H1 (cell line): ENCODE results near the gene DSG4.

Experiments used
- BCL11A ChIP-seq, 2 experiments: IDR thresholded peaks; one replicate each; pipeline ENCODE4 v1.6.1; 2011; ENCODE audit warnings: low read depth in 2 of 2, low read length in 2 of 2, mild to moderate bottlenecking in 2 of 2
- CHD2 ChIP-seq: IDR thresholded peaks from 2 replicates; pipeline ENCODE4 v1.6.1; 2012; ENCODE audit warnings: low read length, improper control_type of control experiment
- CREB1 ChIP-seq: IDR thresholded peaks from 2 replicates; pipeline ENCODE4 v1.6.1; 2012; ENCODE audit warnings: inconsistent platforms
- GABPA ChIP-seq: IDR thresholded peaks from 2 replicates; pipeline ENCODE4 v1.6.1; 2011; ENCODE audit warnings: mild to moderate bottlenecking, low read length, moderate library complexity, borderline replicate concordance; ENCODE audit not compliant: insufficient read depth
- POLR2A ChIP-seq, 2 experiments: IDR thresholded peaks; 1 replicate in 1 of 2; 2 replicates in 1 of 2; pipeline ENCODE4 v1.6.1; 2011; ENCODE audit warnings: low read depth in 2 of 2, low read length in 2 of 2, mild to moderate bottlenecking in 2 of 2; ENCODE audit errors: control extremely low read depth in 1 of 2
- POLR2AphosphoS5 ChIP-seq: IDR thresholded peaks from 2 replicates; pipeline ENCODE4 v1.6.1; 2011; ENCODE audit warnings: low read depth, low read length
- RBBP5 ChIP-seq: IDR thresholded peaks from 2 replicates; pipeline ENCODE4 v1.7.1; 2012; ENCODE audit warnings: low read depth, mild to moderate bottlenecking, inconsistent platforms, low read length, moderate library complexity, borderline replicate concordance
- SP1 ChIP-seq: IDR thresholded peaks from 2 replicates; pipeline ENCODE4 v1.6.1; 2011; ENCODE audit warnings: low read depth, low read length
- TCF12 ChIP-seq: IDR thresholded peaks from 2 replicates; pipeline ENCODE4 v1.6.1; 2011; ENCODE audit warnings: low read depth, mild to moderate bottlenecking, low read length
- TEAD4 ChIP-seq: IDR thresholded peaks from 2 replicates; pipeline ENCODE4 v1.6.1; 2012; ENCODE audit warnings: low read depth, low read length, inconsistent platforms, mixed read lengths
- TF ChIP-seq, protein P1 (sequence below), 3 experiments: IDR thresholded peaks; 1 replicate in 2 of 3; 2 replicates in 1 of 3; pipeline versions ENCODE4 v1.5.1 to v1.6.1; 2011; ENCODE audit warnings: low read length in 3 of 3, mild to moderate bottlenecking in 3 of 3, inconsistent platforms in 2 of 3, low read depth in 1 of 3, moderate library complexity in 1 of 3; ENCODE audit not compliant: insufficient read depth in 1 of 3; ENCODE audit errors: control extremely low read depth in 1 of 3
- TF ChIP-seq, protein P2 (sequence below): IDR thresholded peaks from 2 replicates; pipeline ENCODE4 v1.6.1; 2011; ENCODE audit warnings: low read length, improper control_type of control experiment
- TF ChIP-seq, protein P3 (sequence below): IDR thresholded peaks from 2 replicates; pipeline ENCODE4 v1.6.1; 2011; ENCODE audit warnings: low read depth, mild to moderate bottlenecking, low read length; ENCODE audit not compliant: insufficient read depth

- TF ChIP-seq POLR2A (IDR thresholded peaks at IDR 0.05; ENCODE audit: control extremely low read depth in 1 of 2, low read depth in 2 of 2, low read length in 2 of 2) (no peak), TCF12 (no peak), CREB1 (no peak), TEAD4 (no peak), BCL11A (IDR thresholded peaks at IDR 0.05; ENCODE audit: low read depth in 2 of 2, low read length in 2 of 2) (no peak), CHD2 (no peak), GABPA (no peak), SP1 (no peak), RBBP5 (no peak), POLR2AphosphoS5 (no peak)
- TF ChIP-seq, protein P1, sequence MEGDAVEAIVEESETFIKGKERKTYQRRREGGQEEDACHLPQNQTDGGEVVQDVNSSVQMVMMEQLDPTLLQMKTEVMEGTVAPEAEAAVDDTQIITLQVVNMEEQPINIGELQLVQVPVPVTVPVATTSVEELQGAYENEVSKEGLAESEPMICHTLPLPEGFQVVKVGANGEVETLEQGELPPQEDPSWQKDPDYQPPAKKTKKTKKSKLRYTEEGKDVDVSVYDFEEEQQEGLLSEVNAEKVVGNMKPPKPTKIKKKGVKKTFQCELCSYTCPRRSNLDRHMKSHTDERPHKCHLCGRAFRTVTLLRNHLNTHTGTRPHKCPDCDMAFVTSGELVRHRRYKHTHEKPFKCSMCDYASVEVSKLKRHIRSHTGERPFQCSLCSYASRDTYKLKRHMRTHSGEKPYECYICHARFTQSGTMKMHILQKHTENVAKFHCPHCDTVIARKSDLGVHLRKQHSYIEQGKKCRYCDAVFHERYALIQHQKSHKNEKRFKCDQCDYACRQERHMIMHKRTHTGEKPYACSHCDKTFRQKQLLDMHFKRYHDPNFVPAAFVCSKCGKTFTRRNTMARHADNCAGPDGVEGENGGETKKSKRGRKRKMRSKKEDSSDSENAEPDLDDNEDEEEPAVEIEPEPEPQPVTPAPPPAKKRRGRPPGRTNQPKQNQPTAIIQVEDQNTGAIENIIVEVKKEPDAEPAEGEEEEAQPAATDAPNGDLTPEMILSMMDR (IDR thresholded peaks at IDR 0.05; ENCODE audit: control extremely low read depth in 1 of 3, insufficient read depth in 1 of 3, low read depth in 1 of 3, low read length in 3 of 3): no peak
- TF ChIP-seq, protein P2, sequence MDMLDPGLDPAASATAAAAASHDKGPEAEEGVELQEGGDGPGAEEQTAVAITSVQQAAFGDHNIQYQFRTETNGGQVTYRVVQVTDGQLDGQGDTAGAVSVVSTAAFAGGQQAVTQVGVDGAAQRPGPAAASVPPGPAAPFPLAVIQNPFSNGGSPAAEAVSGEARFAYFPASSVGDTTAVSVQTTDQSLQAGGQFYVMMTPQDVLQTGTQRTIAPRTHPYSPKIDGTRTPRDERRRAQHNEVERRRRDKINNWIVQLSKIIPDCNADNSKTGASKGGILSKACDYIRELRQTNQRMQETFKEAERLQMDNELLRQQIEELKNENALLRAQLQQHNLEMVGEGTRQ: no peak
- TF ChIP-seq, protein P3, sequence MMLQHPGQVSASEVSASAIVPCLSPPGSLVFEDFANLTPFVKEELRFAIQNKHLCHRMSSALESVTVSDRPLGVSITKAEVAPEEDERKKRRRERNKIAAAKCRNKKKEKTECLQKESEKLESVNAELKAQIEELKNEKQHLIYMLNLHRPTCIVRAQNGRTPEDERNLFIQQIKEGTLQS: no peak
Observed at GRCh38 chr18:31386741-31387140, 10.2 kb downstream of the DSG4 start.
